Measurements from ENCODE around the gene POLD2. TPM values are rescaled to one million over a fixed set of nuclear protein-coding genes. Genes with fewer than 3 reads are reported as not detected.

Gene POLD2
- total and polyA plus RNA-seq, 2 of the 4 experiments (the other 2 are of a cell fraction) = 142 to 163 TPM

DNA sequence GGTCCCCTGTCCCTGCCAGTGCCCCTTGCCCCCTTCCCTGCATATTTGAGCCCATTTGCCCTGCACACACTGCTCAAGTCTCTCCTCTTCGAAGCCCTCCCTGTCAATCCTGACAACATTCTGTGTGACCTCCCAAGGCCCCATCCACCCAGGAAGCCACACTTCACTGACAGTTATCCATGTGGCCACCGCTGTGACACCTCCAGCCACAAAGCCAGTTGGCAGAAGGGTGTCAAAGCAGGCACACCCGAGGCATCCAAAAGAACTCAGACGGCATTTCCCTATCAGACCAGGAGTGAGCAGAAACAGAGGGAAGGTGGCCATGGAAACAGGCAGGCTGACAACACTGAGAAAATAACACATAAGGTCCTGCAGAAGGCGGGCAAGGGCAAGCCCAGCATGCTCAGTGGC lies 45.7 kb downstream of the POLD2 start:
- Histone ChIP-seq H3K27ac (ENCODE audit: insufficient read depth, low read length) (no peak overlapping the region), H4K20me1 (ENCODE audit: insufficient read depth, low read length) (no peaks in the 10 kb centered on the region; the same call in 1 of the 2 replicates), H3K79me1 (ENCODE audit: low read depth in 1 of 2, low read length in 2 of 2) (peaks cover 7 to 31% of the 10 kb centered on the region in 2 experiments; a peak in 3 of 4 replicates), H2BK120ac (ENCODE audit: low read depth, low read length) (no peak overlapping the region), H3K4me1 (ENCODE audit: control insufficient read depth, insufficient read depth, low read length) (peaks cover 4% of the 10 kb centered on the region), H3K4me3 (ENCODE audit: insufficient read depth, low read depth, low read length) (no peak overlapping the region), H2BK20ac (ENCODE audit: low read depth, low read length) (no peak overlapping the region), H2AK9ac (replicated peaks; ENCODE audit: low read depth, low read length, poor library complexity) (no peak overlapping the region), H4K91ac (ENCODE audit: insufficient read depth, low read depth, low read length) (no peak overlapping the region), H2BK15ac (ENCODE audit: low read depth, low read length) (no peak overlapping the region), H2AFZ (replicated peaks; ENCODE audit: low read length, poor library complexity) (no peak overlapping the region), H3K23ac (ENCODE audit: low read depth, low read length) (no peak overlapping the region), H3K9ac (ENCODE audit: low read depth, low read length) (no peak overlapping the region), H3K4me2 (ENCODE audit: low read depth, low read length) (no peak overlapping the region), H3K4ac (ENCODE audit: low read depth, low read length) (no peak overlapping the region), H3K9me1 (ENCODE audit: insufficient read depth, low read length) (peaks cover 7% of the 10 kb centered on the region), H3K36me3 (ENCODE audit: control insufficient read depth, insufficient read depth, low read length) (peaks cover 58% of the 10 kb centered on the region), H4K8ac (ENCODE audit: low read depth in 2 of 2, low read length in 2 of 2) (no peak overlapping the region), H3K18ac (ENCODE audit: low read depth, low read length) (no peak overlapping the region), H4K5ac (ENCODE audit: low read depth, low read length) (no peak overlapping the region), H3K9me3 (ENCODE audit: control insufficient read depth, insufficient read depth, low read length) (no peaks in the 10 kb centered on the region), H3K56ac (ENCODE audit: extremely low read depth, insufficient read depth, low read length) (no peak overlapping the region), H3K14ac (replicated peaks; ENCODE audit: low read depth, low read length) (no peak overlapping the region), H2BK5ac (ENCODE audit: low read depth, low read length, poor library complexity, severe bottlenecking) (no peak overlapping the region), H3K27me3 (ENCODE audit: control insufficient read depth, insufficient read depth, low read length) (no peaks in the 10 kb centered on the region), H2AK5ac (ENCODE audit: low read depth, low read length) (no peak overlapping the region)
- ChIA-PET POLR2A (ENCODE audit: unreplicated experiment) (no interaction called here), CTCF (no interaction called here)
- 67% methylated on average over 1 of the region's 5 CpGs; no CpG with 5 or more reads in 1 of the 2 experiments for WGBS, 2 experiments (ENCODE audit: extremely low coverage in 2 of 2, insufficient read length in 1 of 2)
- in situ Hi-C loops (cut with MboI; ENCODE audit: low sequenced_read_pairs) = no loop called here
- dilution Hi-C loops (cut with HindIII; ENCODE audit: low sequenced_read_pairs, unreplicated experiment) = no loop called here
- intact Hi-C loops (cut with micrococcal nuclease) = no loop called here
- DNase-seq (no peak), ATAC-seq (ENCODE audit: low read depth) (no peak)
- TF ChIP-seq MAFK (IDR thresholded peaks at IDR 0.05; ENCODE audit: low read depth, low read length) (no peak), NFE2L2 (IDR thresholded peaks at IDR 0.05; ENCODE audit: low read depth, low read length) (no peak), CHD1 (IDR thresholded peaks at IDR 0.05; ENCODE audit: low read depth, low read length) (no peak), RAD21 (IDR thresholded peaks at IDR 0.05; ENCODE audit: low read length) (no peak), MAZ (IDR thresholded peaks at IDR 0.05; ENCODE audit: borderline replicate concordance, low read depth, low read length) (no peak), MXI1 (IDR thresholded peaks at IDR 0.05; ENCODE audit: borderline replicate concordance, low read depth, low read length) (no peak), CEBPB (IDR thresholded peaks at IDR 0.05; ENCODE audit: low read depth, low read length) (no peak), RFX5 (IDR thresholded peaks at IDR 0.05; ENCODE audit: low read depth, low read length) (no peak), FOS (IDR thresholded peaks at IDR 0.05; ENCODE audit: low read depth, low read length) (no peak), SMC3 (IDR thresholded peaks at IDR 0.05; ENCODE audit: low read depth, low read length) (no peak), BHLHE40 (IDR thresholded peaks at IDR 0.05; ENCODE audit: low read depth, low read length) (no peak), POLR2A (IDR thresholded peaks at IDR 0.05; ENCODE audit: low read depth, low read length) (no peak), RCOR1 (IDR thresholded peaks at IDR 0.05; ENCODE audit: insufficient replicate concordance, low read length) (no peak)
- TF ChIP-seq, protein P1, sequence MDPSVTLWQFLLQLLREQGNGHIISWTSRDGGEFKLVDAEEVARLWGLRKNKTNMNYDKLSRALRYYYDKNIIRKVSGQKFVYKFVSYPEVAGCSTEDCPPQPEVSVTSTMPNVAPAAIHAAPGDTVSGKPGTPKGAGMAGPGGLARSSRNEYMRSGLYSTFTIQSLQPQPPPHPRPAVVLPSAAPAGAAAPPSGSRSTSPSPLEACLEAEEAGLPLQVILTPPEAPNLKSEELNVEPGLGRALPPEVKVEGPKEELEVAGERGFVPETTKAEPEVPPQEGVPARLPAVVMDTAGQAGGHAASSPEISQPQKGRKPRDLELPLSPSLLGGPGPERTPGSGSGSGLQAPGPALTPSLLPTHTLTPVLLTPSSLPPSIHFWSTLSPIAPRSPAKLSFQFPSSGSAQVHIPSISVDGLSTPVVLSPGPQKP (IDR thresholded peaks at IDR 0.05; ENCODE audit: borderline replicate concordance, low read depth, low read length) = no peak
- TF ChIP-seq, protein P2, sequence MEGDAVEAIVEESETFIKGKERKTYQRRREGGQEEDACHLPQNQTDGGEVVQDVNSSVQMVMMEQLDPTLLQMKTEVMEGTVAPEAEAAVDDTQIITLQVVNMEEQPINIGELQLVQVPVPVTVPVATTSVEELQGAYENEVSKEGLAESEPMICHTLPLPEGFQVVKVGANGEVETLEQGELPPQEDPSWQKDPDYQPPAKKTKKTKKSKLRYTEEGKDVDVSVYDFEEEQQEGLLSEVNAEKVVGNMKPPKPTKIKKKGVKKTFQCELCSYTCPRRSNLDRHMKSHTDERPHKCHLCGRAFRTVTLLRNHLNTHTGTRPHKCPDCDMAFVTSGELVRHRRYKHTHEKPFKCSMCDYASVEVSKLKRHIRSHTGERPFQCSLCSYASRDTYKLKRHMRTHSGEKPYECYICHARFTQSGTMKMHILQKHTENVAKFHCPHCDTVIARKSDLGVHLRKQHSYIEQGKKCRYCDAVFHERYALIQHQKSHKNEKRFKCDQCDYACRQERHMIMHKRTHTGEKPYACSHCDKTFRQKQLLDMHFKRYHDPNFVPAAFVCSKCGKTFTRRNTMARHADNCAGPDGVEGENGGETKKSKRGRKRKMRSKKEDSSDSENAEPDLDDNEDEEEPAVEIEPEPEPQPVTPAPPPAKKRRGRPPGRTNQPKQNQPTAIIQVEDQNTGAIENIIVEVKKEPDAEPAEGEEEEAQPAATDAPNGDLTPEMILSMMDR (conservative IDR thresholded peaks at IDR 0.05; ENCODE audit: low read depth, low read length) = no peak
- no TSS peak for BruUV-seq (replicated peaks)
